GM18861 (cell line): ENCODE data around the gene TRERF1.

Experiments used
- ATAC-seq: cut with Tn5 transposase; IDR thresholded peaks from one replicate; pipeline ENCODE4 v1.9.1; 2021; ENCODE audit not compliant: unreplicated experiment

TRERF1 gene

DNA sequence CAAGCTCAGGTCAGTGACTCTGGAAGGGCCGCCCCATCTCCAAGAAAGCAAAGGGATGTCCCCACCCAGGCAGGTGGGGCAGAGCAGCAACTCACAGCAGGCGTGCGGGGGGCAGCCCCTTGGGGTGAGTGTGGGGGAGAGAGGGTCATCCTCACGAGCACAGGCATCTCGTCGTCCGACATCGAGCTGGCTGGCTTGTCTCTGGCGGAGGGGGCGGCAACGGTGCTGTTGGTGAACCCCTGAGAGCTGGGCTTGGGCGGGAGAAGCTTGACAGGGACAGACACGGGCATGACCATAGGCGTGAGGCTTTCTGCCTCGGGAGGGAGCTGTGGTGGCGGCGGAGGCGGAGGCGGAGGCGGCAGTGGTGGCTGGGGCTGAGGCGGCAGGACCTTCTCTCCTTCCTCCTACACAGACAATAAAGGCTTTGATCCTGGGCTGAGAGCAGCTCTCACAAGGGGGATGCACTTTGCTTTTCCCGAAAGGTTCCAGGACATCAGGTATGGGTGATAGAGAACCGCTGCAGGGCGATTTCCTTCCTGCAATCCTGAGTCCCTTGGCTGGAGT is 188.5 kb downstream of the TRERF1 start:
- no peak for ATAC-seq

DNA sequence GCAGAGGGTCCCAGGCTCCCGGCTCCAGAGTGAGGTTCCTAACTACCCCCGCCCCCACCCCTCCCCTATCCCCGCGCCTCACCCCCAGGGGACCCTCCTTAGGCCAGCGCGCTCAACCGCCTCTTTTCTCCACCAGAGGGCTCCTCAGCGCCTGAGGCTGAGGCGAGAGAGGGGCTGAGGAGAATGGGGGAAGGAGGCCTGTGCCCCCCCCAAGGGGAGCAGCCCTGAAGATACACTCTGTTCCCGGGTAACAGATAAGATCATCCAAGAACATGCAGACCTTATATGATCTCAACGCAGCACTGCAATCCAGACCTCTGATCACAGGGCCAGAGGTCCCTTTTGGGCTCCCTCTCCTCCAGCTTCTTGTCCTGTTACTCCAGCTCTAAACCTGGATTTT is 190.8 kb downstream of the TRERF1 start:
- ATAC-seq: no peak

DNA sequence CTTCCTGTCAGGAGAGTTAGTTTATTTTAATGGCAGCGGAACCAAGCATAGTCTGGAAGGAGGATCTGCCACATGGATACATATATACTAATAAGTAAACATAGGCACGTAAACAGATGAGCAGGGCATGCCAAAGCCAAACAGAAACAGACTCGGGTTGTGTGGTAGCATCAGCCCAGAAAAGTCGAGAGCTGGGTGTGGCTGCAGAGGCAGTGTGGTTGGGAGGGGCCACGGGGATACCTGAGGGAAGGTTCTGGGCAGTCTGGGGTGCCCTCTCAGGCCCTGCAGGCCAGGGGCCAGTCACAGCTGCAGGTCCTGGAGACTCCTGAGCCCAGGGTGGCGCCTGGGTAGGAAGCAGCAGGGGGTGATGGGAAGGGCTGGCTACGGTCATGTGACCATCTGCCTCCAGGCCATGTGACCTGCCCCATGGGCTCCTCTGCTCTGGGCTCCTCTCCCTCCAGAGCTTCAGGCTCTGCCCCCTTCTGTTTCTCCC is 191.3 kb downstream of the TRERF1 start:
- no peak for ATAC-seq

DNA sequence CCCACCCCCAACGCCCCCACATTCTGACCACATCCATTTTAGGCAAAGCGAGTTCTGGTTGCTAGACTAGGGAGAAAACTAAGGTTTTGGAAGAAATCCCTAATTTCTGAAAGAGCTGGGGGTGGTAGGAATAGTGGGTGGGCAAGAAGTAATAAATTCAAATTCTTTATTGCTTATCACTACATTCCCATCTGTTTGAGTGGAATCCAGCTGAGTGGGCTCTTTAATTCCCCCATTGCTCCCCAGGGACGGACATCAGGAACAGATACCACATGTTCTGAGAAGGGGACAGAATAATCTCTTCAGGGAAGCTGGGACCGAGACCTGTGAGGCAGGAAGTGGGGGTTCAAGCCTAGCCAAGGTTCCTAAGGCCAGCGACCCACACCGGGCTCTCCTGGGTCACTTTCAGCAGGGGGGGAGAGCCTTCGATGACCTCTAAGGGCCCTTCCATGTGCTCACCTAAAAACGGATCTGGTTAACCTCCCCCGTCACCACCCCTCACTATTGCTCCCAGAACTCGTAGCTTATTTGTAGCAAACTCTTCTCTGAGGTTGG is 191.8 kb downstream of the TRERF1 start:
- ATAC-seq: no peak

DNA sequence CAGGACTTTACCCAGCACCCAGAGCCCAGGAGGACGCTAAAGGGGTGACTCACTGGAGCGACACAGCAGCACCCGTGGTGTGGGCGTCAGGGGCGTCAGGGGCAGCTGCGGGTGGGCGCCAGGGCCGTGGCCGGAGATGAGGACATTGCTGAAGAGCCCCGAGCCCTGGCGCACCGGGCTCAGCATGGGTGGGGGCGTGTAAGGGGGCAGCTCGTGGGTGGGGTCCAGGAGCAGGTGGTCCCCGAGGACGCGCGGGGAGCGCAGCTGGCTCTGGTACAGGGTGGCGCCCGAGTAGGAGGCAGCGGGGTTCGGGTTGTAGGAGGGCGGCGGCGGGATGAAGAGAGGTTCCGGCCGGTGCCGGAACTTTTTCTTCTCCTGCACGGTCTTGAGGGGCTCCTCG is 192.4 kb downstream of the TRERF1 start:
- ATAC-seq: no peak

DNA sequence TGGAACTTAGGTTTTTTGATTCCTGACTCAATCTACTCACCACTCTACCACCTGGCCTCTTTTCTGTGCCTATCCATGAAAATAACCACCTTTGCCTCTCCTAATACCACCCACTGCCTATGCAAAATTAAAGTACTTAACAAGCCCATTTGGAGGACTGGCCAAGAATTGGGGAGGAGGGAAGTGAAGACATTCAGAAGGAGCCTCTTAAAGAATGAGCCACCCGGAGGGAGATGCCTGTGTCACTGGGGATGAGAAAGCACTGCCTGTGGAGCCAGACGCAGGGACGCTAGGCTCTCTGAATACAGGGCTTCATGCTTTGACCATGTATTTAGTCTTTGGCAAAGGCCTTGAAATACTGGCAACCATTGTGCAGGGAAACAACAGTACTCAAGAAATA is 194.1 kb downstream of the TRERF1 start:
- no peak for ATAC-seq

DNA sequence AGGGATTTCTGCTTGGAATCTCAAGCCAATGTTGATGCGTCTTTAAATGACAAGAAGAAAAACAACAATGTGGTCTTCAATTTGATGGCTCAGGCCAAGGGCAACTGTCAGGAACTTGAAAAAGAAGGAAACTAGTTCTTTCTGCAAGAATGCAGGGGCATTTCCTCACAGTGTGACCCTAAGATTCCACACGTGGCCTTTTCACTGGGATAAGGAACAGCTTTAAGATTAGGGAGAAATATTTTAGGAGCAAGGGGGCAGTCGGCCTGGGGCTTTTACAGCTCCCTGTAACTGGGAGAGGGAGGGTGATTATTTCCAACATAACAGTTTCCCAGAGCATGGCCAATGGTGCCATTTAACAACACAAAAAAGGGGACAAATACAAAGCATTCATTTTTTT is 194.7 kb downstream of the TRERF1 start:
- no peak for ATAC-seq

DNA sequence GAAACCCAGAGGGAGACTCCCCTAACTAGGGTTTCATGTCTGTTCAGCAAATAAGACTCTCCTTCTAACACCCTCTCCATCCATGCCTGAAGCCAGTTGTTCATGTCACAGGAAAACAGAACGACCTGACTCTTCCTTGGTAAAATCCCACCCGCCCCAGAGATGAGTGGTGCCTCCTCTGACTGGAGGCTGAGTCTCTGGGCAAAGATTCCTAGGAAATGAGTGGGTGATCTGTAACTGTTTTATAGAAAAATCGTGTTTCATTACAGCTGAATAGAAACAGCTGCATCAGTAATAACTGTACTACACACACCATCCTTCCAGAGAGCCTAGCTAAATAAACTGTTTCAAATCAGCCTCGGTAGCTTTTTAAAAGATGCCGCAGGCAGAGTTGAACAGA is 196.7 kb downstream of the TRERF1 start:
- ATAC-seq: no peak

DNA sequence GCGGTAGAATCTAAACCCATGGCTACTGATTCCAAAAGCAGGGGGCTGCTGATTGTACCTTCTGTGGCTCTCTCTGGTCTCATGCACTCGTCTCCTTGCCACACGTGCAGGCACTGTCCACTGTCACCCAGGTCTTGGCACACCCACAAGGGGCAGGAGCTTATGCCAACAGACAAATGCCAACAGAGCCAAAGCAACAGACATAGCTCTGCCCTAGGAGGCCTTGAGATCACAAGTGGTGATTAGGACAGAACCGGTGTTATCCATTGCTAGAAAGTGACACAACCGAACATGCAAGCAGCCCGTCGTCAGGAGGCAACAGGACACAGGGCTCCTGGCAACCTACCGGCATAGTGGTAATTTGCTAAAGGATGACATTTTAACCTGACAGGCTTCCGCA is 197.2 kb downstream of the TRERF1 start:
- ATAC-seq: no peak

DNA sequence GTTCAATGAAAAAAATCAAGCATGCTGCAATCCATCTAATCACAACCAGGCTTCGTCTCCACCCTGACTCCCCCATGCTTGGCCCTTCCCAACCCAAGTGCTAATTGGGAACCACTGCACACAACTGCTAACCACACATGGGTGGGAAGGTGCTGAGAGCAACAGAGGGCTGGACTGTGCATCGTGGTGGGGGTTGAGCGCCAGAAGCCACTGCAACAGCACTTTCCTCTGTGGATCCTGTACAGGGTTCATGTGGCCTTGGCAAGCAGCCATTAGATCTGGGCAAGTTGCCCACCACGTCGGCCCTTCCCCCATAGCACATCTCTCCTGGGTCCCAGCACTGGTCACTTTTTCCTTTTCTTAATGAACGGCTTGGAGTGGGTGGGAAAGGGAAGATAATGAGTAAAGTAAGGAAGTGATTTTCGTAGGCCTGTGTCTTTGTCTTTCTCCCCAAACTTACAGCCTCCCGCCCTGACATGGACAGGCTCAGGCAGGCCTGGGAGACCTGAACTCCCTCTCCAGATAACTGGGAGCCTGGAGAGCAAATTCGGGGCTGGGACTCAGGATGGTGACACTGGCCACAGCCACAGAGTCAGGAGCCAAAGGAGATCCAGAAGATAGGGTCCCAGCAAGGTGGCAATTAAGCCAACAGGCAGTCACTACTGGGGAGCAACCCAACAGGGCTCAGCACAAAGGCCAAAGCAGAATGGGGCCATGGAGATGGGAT is 199.7 kb downstream of the TRERF1 start:
- no peak for ATAC-seq

DNA sequence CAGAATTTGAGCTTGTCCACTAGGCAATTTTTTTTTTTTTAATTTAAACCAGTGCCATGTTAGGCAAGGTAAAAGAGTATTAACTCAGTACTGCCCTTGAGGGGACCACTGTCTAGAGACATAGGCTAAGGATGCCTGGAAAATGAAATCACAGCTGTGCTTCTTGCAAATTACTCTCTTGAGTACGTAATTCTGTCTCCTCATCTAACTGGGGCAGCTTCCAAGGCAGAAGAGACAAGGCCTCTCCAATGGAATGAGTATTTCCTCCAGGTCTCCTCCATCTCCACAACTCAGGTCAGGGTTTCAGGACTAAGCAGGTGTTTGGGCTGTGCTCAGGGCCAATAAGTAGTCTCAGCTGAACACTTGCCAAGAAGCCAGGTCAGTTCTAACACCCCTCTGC is 200.2 kb downstream of the TRERF1 start:
- ATAC-seq: no peak

DNA sequence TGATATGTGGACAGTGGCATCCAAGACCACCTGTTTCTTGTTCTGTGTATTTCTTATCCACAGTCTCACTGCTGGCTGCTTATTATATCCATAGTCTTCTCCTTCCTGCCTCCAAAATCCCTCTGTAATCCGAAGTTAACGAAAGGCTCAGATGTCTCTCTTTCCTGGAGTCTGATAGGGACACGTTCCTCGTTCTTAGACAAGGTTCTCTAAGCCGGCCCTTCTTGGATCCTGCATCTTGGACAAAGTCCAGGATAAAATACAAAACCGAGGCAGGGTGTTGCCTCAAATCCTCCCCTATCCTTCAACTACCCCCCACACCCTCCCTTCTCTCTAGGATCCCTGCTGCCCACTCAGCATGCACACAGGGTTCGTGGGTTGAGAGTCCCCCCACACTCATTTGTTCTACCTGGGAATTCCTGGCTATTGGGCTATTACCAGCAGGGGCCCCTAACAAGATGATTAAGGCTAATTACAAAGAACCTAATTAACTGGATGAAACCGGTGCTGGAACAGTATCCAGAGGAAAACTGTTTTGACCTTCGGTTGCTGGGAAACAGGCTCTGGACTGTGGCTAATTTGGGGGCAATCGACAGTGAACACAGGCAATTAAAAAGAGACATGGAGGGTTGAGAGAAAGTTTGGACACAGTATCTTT is 201.3 kb downstream of the TRERF1 start:
- no peak for ATAC-seq

DNA sequence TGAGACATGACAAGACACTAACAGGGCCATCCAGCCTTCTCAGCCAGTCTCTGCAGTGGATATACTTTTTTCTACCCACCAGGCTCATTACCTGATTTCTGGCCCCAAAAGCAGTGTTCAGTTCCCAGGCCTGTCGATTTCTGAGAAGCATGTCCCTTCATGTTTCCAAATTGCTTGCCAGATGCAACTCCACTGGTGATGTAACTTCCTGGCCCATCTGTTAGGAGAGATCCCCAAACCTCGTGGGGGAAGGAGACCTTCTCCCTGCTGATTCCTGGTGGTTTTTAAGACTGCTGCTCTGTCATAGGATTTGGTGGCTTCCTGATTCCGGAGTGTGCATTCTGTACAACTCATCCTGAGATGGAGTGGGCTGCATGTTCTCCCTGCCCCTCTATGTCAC is 202.4 kb downstream of the TRERF1 start:
- no peak for ATAC-seq

DNA sequence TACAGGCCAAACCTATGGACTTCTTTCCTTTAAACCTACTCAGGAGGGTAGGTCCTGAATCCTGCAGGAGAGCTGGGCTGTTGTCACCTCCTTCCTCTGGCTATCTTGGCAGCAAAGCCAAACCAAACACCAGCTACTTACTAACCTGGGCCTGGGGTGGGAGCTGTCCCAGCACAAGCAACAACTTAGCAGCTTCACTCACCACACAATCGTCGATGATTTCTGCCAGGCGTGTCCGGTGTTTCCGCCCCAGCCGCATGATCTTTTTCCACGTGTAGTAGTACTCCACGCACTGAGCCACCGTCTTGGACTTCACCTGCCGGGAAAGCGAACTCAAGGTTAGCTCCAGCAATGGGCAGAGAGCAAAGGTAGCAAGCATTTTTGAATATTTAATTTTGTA is 208.7 kb downstream of the TRERF1 start:
- ATAC-seq: no peak

DNA sequence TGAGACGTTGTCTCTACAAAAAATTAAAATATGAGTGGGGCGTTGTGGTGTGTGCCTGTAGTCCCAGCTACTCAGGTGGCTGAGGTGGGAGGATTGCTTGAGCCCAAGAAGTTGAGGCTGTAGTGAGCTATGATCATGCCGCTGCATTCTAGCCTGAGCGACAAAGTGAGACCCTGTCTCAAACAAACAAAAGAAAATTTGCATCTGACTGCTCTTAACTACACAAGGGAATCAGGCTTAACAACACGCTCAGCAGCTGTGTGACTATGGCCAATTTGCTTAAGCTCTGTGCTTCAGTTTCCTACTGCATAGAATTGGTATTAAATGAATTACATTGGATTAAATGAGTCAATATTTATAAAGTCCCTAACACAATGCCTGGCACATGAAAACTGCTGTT is 209.8 kb downstream of the TRERF1 start:
- no peak for ATAC-seq

DNA sequence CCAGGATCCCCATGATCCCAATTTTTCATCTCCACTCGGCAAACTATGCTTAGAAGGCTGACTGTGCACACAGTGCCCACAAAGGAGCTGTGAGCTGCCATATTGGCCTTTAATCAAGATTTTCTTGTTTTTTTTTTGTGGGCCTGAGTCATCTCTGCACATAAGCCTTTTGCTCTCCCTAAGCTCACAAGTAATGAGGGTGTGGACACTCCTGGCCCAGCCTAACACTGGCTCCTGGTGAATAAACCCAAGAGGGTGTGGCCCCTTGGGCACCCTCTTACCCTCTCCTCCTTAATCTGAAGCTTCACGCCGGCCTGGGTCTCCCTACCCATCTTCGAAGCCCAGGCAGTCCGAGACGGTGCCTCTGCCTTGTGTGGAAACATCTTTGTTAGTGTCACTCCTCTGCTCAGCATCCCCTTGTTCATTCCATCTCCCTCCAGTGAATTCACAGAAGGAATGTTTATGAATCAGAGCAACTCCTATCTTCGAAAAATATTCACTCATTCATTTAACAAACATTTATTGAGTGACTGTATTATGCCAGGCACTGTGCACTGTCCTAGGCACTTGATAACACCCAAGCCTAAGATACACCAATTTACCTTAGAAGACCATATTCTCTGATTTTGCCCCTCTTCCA is 211.9 kb downstream of the TRERF1 start:
- ATAC-seq: no peak

DNA sequence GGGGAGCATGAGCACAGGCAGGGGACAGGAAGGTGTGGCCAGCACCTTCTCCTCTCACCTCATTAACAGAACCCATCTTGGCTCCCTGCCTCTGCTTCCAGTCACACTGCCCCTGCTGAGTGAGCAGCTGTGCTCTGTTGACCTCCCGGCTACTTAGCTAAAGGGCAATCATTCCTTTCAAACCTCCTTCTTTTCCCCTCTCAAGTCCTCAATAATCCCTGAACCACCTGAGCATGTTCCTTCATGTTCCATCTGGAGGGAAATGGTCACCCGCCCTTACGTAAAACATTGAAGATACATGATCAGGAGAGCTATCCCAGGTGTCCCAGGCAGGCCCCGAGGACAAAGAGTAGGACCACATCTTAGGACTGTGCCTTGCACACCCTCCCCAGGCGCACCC is 212.4 kb downstream of the TRERF1 start:
- ATAC-seq: no peak

DNA sequence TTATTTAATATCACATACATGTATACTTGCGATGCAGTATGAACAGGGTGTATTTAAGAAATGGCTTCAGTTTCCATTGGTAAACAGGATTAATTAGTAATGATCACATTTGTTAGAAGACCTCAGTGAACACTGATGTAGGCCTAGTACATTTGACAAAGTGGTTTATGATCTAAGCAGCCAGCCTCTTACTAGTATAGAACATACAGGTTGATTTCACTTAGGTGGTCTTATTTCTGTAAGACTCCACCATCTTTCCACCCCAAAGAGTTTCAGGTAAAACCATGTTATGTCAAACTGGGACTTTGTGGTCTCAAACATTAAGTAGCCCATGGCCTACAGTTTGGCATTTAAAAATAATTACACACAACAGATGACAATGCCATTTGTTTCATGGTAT is 213.9 kb downstream of the TRERF1 start:
- ATAC-seq: no peak

DNA sequence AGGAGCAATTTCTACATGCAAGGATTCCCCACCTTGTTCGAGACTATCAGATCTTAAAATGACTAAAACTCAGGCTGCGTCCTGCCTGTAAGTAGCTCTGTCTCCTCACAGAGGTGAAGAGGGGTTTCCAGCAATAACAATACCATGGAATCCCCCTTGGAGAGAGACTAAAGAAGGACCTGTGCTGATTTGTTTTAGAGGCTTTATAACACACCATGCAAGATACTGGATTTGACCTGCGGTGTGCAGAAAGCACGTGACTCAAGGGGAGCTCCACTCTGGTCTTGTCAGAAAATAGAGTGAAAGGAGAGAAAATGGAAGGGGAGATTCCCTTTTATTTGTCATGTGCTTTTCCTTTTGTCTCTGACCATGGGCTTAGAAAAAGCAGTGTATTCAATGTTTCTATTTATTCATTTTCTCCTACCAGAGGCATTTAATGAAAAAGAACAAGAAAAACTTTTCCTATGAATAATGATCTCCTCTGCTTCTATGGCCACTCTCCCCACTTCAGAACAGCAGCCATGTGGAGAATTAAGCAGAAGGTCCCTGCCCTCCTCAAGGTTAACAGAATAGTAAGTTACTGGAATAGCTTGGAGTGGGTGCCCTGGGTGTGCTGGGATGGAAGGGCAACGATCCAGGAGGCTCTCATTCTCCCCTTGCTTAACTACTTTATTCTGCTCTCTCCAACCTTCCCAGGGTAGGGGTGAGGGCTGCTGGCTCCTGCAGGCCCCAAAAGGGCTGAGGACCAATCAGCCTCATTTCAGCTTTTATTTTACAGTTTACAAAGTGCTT is 214.8 kb downstream of the TRERF1 start:
- ATAC-seq: no peak

DNA sequence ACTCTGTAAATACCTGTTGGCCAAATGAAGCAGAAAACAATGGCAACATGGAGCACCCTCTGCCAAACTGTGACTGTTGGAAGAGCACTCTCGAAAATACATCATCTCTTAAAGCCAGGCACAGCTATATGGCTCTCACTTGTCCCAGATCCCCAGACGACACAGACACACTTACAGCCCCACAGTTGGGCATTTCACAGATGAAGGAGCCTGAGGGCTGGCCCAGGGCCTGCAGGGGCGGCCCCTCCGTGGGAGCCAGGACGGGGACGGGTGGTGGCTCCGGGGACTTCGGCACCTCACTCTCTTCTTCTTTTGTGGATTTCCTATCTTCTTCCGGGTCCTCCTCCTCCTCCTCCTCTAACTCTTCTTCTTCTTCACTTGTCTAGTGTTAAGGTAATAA is 215.7 kb downstream of the TRERF1 start:
- no peak for ATAC-seq

DNA sequence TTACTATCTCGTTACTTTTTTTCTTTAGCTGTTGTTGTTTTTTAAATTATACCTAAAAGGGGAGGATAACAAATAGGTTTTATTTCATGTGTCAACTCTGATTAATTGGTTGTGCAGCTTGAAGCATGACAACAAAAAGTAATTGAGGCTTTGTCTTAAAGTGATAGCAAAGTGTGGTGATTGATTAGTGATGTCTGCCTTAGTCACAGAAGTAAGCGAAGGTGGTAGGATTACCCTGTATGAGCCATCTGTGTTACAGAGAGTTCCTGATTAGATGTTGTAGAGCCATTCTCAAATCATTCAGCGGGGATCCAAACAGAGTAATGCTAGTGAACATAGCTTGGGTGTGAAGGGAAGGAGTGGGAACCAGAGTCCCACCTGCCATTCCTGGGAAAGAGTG is 219.7 kb downstream of the TRERF1 start:
- no peak for ATAC-seq
